H9 (cell line): Measurements from ENCODE around the gene SELENBP1. TPM values are rescaled to one million over a fixed set of nuclear protein-coding genes. Genes with fewer than 3 reads are reported as not detected.

ENCODE experiments used
- DNase-seq: peaks from one replicate; pipeline ENCODE4 v3.0.0-alpha.2; 2017
- H2AFZ ChIP-seq: one replicate; pipeline ENCODE4 v1.6.1; 2013; ENCODE audit warnings: mild to moderate bottlenecking, low read length, control low read depth, moderate library complexity
- H2AK5ac ChIP-seq: 2 replicates; pipeline ENCODE4 v1.6.1; 2013; ENCODE audit warnings: low read length, control low read depth, mixed read lengths; ENCODE audit not compliant: insufficient read length
- H2BK120ac ChIP-seq: one replicate; pipeline ENCODE4 v1.6.1; 2013; ENCODE audit warnings: low read depth, mild to moderate bottlenecking, low read length, control low read depth, inconsistent platforms; ENCODE audit not compliant: poor library complexity, severe bottlenecking
- H2BK12ac ChIP-seq: 2 replicates; pipeline ENCODE4 v1.6.1; 2013; ENCODE audit warnings: low read length, control low read depth, mixed read lengths, low read depth; ENCODE audit not compliant: insufficient read length
- H2BK15ac ChIP-seq: 2 replicates; pipeline ENCODE4 v1.6.1; 2013; ENCODE audit warnings: low read depth, low read length, control low read depth
- H2BK20ac ChIP-seq: one replicate; pipeline ENCODE4 v1.6.1; 2013; ENCODE audit warnings: low read depth, mild to moderate bottlenecking, low read length, control low read depth, inconsistent platforms; ENCODE audit not compliant: poor library complexity, severe bottlenecking
- H2BK5ac ChIP-seq: 2 replicates; pipeline ENCODE4 v1.6.1; 2013; ENCODE audit warnings: low read length, control low read depth, mixed read lengths; ENCODE audit not compliant: insufficient read length
- H3K14ac ChIP-seq: 2 replicates; pipeline ENCODE4 v1.6.1; 2013; ENCODE audit warnings: low read length, control low read depth; ENCODE audit not compliant: insufficient read depth
- H3K18ac ChIP-seq: 2 replicates; pipeline ENCODE4 v1.6.1; 2013; ENCODE audit warnings: low read depth, mild to moderate bottlenecking, mixed read lengths, low read length, control low read depth; ENCODE audit not compliant: insufficient read length
- H3K23ac ChIP-seq: 2 replicates; pipeline ENCODE4 v1.6.1; 2013; ENCODE audit warnings: low read length, control low read depth, mixed read lengths, low read depth; ENCODE audit not compliant: insufficient read length
- H3K23me2 ChIP-seq: 2 replicates; pipeline ENCODE4 v1.6.1; 2013; ENCODE audit warnings: low read depth, mild to moderate bottlenecking, mixed read lengths, low read length, control low read depth; ENCODE audit not compliant: insufficient read length, poor library complexity, severe bottlenecking
- H3K27ac ChIP-seq: 2 replicates; pipeline ENCODE4 v1.5.1; 2013; ENCODE audit warnings: low read length, control low read depth, mixed read lengths, low read depth; ENCODE audit not compliant: insufficient read length
- H3K27me3 ChIP-seq: 2 replicates; pipeline ENCODE4 v1.6.1; 2013; ENCODE audit warnings: low read length, control low read depth, inconsistent platforms; ENCODE audit not compliant: insufficient read depth
- H3K4ac ChIP-seq: 2 replicates; pipeline ENCODE4 v1.6.1; 2013; ENCODE audit warnings: low read depth, mild to moderate bottlenecking, control low read depth, inconsistent platforms, low read length, moderate library complexity
- H3K4me1 ChIP-seq: 2 replicates; pipeline ENCODE4 v1.6.1; 2013; ENCODE audit warnings: low read length, control low read depth, inconsistent platforms; ENCODE audit not compliant: insufficient read depth
- H3K4me2 ChIP-seq: 2 replicates; pipeline ENCODE4 v1.6.1; 2013; ENCODE audit warnings: low read length, control low read depth, mixed read lengths; ENCODE audit not compliant: insufficient read length, insufficient read depth
- H3K56ac ChIP-seq: 2 replicates; pipeline ENCODE4 v1.6.1; 2013; ENCODE audit warnings: low read depth, mild to moderate bottlenecking, mixed read lengths, low read length, control low read depth; ENCODE audit not compliant: insufficient read length
- H3K79me1 ChIP-seq: 2 replicates; pipeline ENCODE4 v1.6.1; 2013; ENCODE audit warnings: low read depth, mild to moderate bottlenecking, moderate library complexity, low read length, control low read depth, inconsistent platforms; ENCODE audit not compliant: insufficient read depth, poor library complexity, severe bottlenecking
- H3K79me2 ChIP-seq: 2 replicates; pipeline ENCODE4 v1.6.1; 2013; ENCODE audit warnings: low read length, control low read depth, inconsistent platforms; ENCODE audit not compliant: insufficient read depth
- H3K9ac ChIP-seq: 2 replicates; pipeline ENCODE4 v1.6.1; 2013; ENCODE audit warnings: low read length, control low read depth, mixed read lengths; ENCODE audit not compliant: insufficient read length; ENCODE audit errors: extremely low read depth
- H3K9me3 ChIP-seq: one replicate; pipeline ENCODE4 v1.6.1; 2013; ENCODE audit warnings: low read depth, low read length, inconsistent platforms; ENCODE audit not compliant: control insufficient read depth
- H3T11ph ChIP-seq: one replicate; pipeline ENCODE4 v1.6.1; 2013; ENCODE audit warnings: mild to moderate bottlenecking, low read length, control low read depth, inconsistent platforms
- H4K20me1 ChIP-seq: one replicate; pipeline ENCODE4 v1.6.1; 2013; ENCODE audit not compliant: control insufficient read depth, insufficient read length, insufficient read depth
- H4K5ac ChIP-seq: 2 replicates; pipeline ENCODE4 v1.6.1; 2013; ENCODE audit warnings: low read depth, mild to moderate bottlenecking, mixed read lengths, low read length, control low read depth; ENCODE audit not compliant: insufficient read length
- H4K8ac ChIP-seq: replicated peaks from 2 replicates; pipeline ENCODE4 v1.6.1; 2013; ENCODE audit warnings: low read length, control low read depth, mixed read lengths, low read depth; ENCODE audit not compliant: insufficient read length
- H4K91ac ChIP-seq: 2 replicates; pipeline ENCODE4 v1.6.1; 2013; ENCODE audit warnings: low read depth, mild to moderate bottlenecking, moderate library complexity, mixed read lengths, low read length, control low read depth; ENCODE audit not compliant: insufficient read length
- H3K27ac Mint-ChIP-seq, 3 experiments: 2 replicates in 2 of 3; 3 replicates in 1 of 3; pipeline ENCODE4 v1.8.0; 2020 to 2021; ENCODE audit warnings: mixed read lengths in 3 of 3, mild to moderate bottlenecking in 1 of 3, moderate library complexity in 1 of 3
- H3K27me3 Mint-ChIP-seq: 2 replicates; pipeline ENCODE4 v1.8.0; 2021; ENCODE audit warnings: low read depth, mild to moderate bottlenecking, moderate library complexity, mixed read lengths
- H3K36me3 Mint-ChIP-seq, 3 experiments: 2 replicates in 2 of 3; 3 replicates in 1 of 3; pipeline ENCODE4 v1.8.0; 2020 to 2021; ENCODE audit warnings: low read depth in 3 of 3, mixed read lengths in 3 of 3; ENCODE audit not compliant: insufficient read depth in 1 of 3
- H3K4me1 Mint-ChIP-seq, 2 experiments: 2 replicates each; pipeline ENCODE4 v1.8.0; 2020; ENCODE audit warnings: mixed read lengths in 2 of 2
- H3K4me3 Mint-ChIP-seq, 2 experiments: 2 replicates in 1 of 2; 3 replicates in 1 of 2; pipeline ENCODE4 v1.8.0; 2020 to 2021; ENCODE audit warnings: mild to moderate bottlenecking in 2 of 2, mixed read lengths in 2 of 2, moderate library complexity in 1 of 2
- H3K9me3 Mint-ChIP-seq, 2 experiments: 2 replicates in 1 of 2; 3 replicates in 1 of 2; pipeline ENCODE4 v1.8.0; 2020; ENCODE audit warnings: mild to moderate bottlenecking in 2 of 2, mixed read lengths in 2 of 2, moderate library complexity in 1 of 2
- CTCF ChIP-seq: fragments of 200-600 bp; sonication (generic); conservative IDR thresholded peaks from 3 replicates; pipeline ENCODE4 v1.8.0; 2021; ENCODE audit warnings: antibody characterized with exemption, mild to moderate bottlenecking
- total RNA-seq: library from RNA; stranded (reverse); gene quantifications from 2 replicates; pipeline ENCODE4 v1.2.1, GENCODE V29; 2021

Gene SELENBP1
- total RNA-seq, 1 experiment from 2014 or later = 14.2 TPM

GRCh38 chr1:151393583-151393982, 21.1 kb upstream of the SELENBP1 start:
- Histone ChIP-seq H3K23me2 (no peaks in the 10 kb centered on the region), H2AFZ (no peak overlapping the region), H4K5ac (no peak overlapping the region), H3K79me1 (no peaks in the 10 kb centered on the region), H2BK120ac (no peak overlapping the region), H3K23ac (no peak overlapping the region), H3K27me3 (no peaks in the 10 kb centered on the region), H3K4ac (no peak overlapping the region), H3K79me2 (no peaks in the 10 kb centered on the region), H3K4me1 (no peaks in the 10 kb centered on the region), H3K9me3 (no peaks in the 10 kb centered on the region), H4K8ac (no peak overlapping the region), H2BK20ac (no peak overlapping the region), H4K91ac (no peak overlapping the region), H3K14ac (no peak overlapping the region), H3K56ac (no peak overlapping the region), H3K27ac (no peak overlapping the region), H3K4me2 (no peak overlapping the region), H2AK5ac (no peak overlapping the region), H4K20me1 (no peaks in the 10 kb centered on the region), H3K9ac (no peak overlapping the region), H2BK12ac (no peak overlapping the region), H2BK15ac (no peak overlapping the region), H3T11ph (no peak overlapping the region), H2BK5ac (no peak overlapping the region), H3K18ac (no peak overlapping the region)
- Mint-ChIP-seq H3K9me3 (peaks cover 3 to 6% of the 10 kb centered on the region in 2 experiments; a peak in 3 of 5 replicates), H3K27me3 (peaks cover 6% of the 10 kb centered on the region), H3K27ac (no peak overlapping the region), H3K4me1 (no peaks in the 10 kb centered on the region), H3K36me3 (no peaks in the 10 kb centered on the region), H3K4me3 (no peak overlapping the region)
- TF ChIP-seq CTCF = no peak
- no peak for DNase-seq
